Stromal cell of bone marrow (primary cell): ENCODE data around the gene CAP2.
A peak's percentile ranks its signal among the peaks of the same experiment; 100 is the strongest.
"Not testable (repeated sequence)": the region's sequence is repeated elsewhere in the genome, so short reads cannot be mapped to it uniquely, and the experiment has no call there.

Experiments
- DNase-seq: peaks from one replicate; pipeline ENCODE4 v3.0.0-alpha.2; 2012; ENCODE audit warnings: low read depth

Gene CAP2

DNA sequence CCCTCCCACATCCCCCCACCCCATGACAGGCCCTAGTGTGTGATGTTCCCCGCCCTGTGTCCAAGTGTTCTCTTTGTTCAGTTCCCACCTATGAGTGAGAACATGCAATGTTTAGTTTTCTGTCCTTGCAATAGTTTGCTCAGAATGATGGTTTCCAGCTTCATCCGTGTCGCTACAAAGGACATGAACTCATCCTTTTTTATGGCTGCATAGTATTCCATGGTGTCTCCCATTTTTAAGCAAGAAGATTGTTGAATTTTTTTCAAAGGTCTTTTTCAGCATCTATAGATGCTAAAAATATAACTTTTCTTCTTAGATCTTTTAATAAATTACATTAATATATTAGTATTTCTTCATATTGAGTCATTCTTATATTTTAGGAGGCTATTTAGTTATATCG, 47.4 kb downstream of the CAP2 start:
- not testable (repeated sequence) for DNase-seq

DNA sequence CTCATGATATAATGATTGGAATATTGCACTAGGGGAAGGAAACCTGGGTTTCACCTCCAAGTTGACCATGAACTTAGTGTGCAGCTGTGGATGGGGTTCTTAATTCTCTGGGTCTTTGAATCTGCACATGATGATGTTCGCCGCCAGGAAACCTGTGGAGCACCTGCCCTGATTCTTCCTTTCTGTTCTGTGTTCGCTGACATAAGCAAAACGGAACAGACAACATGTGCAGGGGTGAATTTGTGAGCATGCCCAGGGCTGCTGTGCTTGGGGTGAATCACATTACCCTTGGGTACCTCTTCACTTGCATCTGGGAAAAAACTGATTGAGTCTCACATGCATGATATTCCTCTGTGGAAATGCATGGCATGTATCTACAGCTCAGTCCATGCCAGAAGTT, 48.8 kb downstream of the CAP2 start:
- no peak for DNase-seq

DNA sequence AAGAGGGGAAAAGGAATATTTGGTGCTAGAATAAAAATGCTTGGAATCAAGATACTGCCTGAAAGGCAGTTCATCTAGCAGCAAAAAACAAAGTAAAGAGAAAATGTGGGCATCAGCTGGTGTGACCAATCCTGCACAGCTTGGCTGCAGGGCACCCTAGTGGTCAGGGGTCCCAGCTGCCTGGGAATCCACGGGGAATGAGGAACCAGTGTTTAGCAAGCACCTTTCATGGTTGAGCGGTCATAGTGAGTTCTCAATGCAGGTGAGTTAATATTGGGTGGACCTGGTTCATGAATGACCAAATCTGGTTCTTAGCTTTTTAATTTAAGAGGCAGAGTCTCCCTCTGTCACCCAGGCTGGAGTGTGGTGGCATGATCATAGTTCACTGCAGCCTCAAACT, 53.3 kb downstream of the CAP2 start:
- DNase-seq: no peak

DNA sequence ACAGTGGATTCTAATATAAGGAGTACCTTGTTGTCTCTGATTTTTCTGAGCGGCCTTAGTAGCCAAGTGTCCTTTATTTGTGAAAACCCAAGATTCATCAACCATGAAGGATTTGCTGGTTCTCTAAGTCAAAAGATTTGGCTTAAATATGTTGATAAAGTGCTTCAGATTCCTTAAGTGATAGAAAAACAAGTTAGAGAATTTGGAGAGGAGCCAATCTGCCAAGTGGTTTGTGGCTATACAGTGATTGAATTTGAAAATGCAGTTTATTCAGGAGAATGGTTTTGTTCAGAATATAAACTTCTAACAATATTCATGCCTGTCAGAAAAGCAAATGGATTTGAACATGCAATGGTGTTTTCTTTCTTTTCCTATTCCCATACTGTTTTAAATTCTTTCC, 54.8 kb downstream of the CAP2 start:
- DNase-seq: no peak

DNA sequence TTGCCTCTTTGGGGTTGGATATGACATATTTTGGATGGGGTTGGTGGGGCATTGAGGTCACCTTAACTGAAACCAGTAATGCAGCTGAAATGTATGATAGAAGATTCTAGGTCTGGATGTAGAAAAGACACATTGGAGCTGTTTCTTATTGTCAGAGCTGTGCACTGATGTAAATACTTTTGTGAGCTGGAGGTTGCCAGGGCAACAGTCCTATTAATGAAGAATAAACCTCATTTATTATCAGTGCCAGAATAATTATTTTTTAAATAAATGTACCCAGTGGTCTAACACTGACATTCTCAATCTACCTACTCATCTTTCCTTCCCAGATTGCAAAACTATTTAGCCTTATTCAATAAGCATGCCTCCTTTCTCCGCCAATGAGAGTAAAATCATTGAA, 57.0 kb downstream of the CAP2 start:
- no peak for DNase-seq

DNA sequence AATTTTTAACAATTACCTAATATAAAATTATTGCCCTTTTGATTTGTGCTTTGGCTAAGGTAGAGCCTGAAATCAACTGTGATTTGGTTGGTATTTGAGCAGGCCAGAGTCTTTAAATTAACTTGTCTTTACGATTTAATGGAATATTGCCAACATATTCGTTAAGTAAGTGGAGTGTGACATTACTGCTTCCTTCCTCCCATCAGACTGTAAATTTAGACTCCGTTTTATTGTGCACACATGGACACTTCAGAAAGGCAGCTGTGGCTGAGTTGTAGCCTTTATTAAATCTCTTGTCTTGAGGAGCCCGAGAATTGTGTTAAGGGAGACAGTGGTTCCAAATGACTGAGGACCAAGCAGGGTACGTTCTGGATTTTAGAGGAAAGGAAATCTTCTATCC, 57.4 kb downstream of the CAP2 start:
- DNase-seq: no peak

DNA sequence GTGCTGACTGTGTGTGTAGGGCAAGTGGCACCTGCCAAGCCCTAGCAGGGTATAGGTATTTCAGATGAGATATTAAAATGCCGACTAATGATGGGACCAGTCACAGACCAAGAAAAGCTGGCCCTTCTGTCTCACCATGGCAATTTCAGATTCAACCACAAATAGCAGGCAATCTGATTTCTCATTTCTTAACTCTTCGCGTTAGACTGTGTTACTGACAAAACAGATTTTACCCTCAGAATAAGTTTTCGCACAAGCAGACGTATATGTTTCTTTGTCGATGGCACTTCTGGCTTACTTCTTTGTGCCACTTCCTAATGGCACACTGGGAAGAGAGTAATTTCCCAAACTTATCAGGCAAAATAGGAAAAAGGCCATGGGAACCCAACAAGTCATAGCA, 58.7 kb downstream of the CAP2 start:
- no peak for DNase-seq

DNA sequence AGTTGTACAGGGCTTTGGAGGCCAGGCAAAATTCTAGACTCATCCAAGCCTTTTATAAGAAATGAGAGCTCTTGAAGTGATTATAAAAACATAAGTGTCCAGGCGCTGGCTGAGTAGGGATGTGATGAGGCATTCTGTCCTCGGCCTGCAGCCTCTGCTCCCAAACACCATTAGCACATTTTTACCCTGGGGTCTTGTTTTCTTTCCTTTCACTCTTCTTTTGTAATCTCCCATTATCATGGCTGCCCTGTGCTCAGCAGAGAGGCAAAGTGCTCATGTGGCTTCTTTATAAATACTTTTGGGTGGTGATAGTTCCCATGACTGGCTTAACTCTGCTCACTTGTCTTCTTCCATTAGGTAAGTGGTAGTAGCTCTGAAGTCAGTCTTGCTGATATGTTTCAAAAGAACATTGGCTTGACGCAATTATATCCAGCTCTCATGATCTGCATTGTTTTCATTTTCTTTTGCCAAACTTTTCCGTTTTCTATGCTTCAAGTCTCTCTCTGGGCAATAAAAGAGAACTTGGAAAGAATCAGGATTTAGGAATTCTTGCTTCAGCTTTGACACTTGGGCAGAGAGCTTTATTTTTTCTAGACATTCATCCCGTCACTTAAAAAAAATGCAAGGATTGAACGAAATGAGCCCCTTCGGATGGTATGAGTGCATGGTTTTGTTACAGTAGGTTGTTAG, 61.1 kb downstream of the CAP2 start:
- DNase-seq: no peak

DNA sequence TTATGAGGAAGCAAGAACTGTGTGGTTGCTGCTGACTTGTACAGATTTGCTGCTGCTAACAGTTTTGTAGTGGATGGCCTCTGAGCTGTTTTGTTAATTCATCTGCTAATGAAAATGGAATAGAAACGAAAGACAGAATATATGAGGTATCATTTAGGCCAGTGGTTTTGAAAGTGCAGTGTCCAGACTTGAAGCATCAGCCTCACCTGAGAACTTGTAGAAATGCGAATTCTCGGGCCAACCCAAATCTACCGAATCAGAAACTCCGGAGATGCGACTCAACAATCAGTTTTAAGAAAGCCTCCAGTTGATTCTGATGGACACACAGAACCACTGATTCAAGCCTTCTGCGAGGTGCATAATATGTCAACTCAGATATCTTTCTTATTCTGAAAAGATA, 62.5 kb downstream of the CAP2 start:
- DNase-seq: no peak

DNA sequence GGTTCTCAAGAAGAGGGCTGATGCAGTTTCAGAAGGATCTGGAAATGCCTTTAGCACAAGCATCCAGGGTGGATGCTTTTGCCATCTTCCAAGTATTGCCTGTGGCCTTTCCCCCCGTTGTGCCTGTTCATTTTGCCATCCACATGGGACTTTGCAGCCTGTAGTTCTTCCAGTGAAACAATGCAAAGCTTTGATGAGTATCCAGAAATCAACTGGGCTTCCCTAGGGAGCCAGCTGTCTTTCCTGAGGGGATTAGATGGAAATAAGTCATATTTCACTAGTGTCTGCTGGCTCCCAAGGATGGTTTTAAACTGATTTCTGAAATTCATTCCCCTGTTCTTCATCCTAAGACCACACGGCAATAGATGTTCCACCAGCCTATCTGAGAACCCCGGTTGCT, 63.3 kb downstream of the CAP2 start:
- DNase-seq: no peak

DNA sequence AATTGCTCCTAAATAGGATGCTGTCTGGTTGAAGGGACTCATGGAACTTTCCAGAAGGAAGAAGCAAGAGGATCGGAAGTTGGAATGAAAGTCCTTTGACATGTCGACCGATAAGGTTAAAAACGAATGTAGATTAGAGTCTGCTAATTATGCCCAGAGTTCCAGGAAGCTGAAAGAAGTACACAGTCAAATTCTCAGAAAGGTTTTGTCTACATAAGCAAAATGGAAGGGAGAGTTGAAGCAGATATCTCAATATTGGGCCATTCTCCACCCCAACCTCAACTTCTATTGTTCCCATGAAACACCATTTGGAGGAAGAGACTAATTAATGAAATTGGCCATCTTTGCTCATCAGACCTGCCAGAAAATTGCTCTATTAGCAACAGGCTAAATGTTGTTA, 64.0 kb downstream of the CAP2 start:
- DNase-seq: no peak

DNA sequence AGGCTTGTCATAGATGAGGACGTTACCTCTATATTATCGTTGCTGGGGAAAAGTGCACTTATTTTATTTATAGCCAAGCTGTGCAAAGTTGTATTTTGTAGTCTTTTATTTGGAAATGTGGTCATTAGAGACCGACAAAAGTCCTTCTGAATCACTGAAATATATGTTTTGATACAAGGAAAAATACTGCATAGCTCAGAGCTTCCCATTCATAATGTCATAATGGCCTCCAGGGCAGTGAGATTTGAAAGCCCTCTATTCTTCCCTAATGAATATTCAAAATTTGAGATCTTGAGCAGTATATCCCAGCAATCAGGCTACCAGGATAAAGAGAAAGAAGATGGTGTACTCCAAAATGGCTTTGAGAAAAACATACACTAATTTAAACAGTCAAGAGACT, 64.6 kb downstream of the CAP2 start:
- DNase-seq: no peak

DNA sequence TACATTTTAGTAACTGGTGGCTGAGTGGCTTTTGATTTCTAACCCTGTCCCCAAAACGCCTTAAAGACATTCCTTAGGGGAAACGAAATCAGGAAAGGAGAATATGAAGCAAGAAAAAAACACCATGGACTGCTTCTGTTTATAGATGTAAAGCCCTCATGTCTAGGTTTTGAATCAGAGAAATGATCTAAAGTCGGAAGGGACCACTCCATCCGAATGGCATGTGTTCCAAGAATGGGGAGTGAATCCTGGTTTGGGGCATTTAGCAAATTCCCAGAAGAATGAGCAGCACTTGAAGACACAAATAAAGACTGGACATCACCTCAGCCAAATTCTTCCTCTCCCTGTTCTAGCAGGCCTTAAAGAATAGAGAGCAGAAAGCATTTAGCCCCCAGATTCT, 65.6 kb downstream of the CAP2 start:
- DNase-seq: no peak

DNA sequence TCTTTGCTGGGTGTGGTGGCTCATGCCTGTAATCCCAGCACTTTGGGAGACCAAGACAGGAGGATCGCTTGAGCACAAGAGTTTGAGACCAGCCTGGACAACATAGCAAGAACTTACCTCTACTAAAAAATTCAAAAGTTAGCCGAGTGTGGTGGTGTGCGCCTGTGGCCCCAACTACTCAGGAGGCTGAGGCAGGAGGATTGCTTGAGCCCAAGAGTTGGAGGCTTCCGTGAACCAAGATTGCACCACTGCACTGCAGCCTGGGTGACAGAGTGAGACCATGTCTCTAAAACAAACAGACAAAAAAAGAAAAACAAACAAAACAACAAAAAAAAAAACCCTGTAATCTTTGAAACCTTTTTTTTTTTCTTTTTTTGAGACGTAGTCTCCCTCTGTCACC, 67.5 kb downstream of the CAP2 start:
- no peak for DNase-seq

DNA sequence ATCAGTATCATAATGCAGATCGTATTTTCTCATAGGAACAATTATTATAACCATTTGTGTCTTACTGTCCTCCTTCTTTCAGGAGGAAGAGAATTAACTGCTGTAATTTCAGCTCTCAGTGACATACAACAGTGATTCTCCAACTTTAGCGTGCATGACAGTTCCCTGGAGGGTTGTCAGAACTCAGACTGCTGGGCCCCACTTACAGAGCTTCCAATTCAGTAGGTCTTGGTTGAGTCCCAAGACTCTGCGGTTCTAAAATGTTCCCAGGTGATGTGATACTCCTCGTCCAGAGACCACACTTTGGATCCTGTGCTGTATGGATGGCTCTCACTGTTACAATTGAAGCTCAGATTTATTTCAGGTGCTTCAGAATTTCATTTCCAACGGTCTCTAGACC, 72.8 kb downstream of the CAP2 start:
- no peak for DNase-seq

DNA sequence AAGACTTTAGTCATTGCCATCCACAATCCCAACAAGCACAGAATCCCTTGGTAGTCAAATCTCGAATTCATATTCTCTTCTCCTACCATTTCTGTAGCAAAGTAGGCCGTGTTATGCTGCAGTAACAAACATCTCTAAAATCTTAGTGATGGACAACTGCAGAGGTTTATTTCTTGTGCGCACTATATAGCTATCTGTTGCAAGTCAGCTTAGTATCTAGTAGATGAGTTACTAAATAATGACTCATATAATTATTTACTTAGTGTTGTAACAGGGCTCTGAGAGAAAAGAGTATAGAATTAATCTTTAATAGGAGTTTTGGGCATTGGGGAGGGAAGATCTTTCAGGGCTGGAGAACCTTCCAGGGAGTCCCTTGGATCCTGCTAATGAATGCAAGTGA, 73.3 kb downstream of the CAP2 start:
- DNase-seq: no peak

DNA sequence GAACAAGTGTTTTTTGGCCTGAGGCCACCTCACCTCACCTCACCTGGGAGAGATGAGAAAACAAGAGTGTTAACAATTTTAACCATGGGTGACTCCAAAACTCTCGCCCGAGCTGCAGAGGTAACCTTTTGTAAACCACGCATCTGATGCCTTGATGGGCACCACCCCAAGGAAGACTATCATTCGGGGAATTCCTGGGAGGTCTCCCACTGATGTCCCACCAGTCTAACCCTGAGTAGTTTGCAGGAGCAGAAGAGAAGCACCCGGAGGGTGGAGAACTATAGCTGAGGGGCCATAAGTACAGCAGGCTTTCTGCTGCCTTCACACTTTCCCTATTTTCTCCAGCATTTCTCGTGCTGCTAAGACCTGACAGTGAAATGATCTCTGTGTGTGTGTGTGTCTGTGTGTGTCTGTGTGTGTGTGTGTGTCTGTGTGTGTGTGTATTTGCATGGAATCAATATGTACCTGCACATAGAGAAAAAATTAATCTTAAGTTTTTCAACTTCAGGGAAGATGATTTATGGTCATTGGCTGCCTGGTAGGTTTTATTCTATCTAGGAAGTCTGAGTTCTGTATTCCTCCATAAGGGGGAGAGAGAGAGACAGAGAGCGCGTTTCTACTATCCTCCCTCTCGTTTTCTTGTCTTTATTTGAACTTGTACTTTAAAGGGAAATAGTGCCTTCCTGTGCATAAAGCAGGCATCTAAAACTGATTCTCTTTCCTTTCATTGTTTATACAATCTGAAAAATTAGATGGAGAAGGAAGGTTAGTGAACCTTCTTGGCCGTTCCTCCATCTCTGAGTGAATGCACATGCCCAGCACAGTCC, 75.8 kb downstream of the CAP2 start:
- DNase-seq: no peak

DNA sequence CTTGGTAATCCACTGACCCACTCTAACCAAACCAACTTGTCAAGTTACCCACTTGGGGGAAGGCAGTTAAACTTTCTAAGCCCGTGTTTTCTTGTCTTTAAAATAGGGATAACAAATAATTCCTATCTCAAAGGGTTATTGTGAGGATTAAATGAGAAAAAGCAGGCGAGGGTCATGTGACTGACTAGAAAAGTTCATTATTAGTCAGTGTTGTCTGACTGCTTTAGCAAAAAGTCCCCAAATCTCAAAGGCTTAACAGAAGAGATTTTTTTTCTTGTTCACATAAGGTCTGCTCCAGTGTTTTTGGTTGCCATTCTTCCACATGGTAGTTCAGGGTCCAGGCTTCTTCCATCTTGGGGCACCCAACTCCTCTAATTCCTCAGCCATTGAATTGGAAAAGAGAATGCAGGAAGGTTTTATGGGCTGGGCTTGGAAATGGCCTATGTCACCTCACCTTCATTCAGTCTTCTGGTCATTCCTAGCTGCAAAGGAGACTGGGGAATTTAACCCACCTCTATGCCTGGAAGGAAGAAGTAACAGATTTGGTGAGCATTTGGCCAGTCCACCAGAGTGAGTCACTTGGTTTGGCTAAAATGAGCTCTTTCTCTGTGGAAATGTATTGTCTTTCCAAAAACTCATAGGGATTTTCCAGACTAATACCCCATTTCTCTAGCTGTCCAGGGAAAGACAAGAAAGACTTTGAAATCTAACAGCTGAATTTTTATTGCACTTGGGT, 77.0 kb downstream of the CAP2 start:
- DNase-seq: no peak

DNA sequence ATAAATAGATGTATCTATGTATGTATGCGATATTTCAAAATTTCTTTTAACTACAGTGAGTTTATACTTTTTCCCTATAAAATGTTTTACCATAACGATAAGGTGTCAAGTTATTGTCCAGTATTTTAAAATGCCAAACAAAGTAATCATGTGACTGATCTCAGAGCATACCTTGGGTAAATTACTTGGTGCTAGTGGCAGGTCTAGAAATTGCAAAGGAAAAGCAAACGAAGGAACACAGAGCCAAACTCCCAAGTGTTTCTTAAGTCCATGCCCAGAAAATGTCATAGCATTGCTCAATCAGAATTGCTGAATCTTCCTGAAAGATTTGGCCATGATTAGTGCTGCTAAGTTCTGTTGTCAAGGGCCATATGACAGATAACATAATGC, 77.5 kb downstream of the CAP2 start:
- peak; percentile 75 for DNase-seq

DNA sequence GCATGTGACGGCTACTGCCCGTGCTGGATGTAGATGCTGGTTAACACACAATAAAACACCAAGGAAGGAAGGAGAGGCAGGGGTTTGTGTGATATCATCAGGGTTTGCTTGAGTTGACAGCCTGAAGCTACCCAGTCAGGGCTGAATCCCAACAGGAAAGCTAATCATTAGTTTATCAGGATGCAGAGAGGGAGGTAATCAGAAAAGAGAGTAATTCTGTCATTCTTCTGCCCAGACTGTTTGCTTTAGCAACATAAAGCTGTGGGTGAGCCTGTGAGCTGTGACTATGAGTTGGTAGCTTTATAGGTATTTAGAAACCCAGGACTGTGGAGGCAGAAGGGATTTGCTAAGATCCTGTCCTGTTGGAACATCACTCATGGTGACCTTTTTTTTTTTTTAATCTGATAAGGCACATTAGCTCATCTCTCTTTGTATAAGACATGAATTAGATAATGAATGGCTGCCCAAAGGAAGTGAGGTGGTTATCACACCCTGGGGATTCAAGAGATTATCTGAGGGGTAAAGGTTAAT, 79.3 kb downstream of the CAP2 start:
- no peak for DNase-seq

DNA sequence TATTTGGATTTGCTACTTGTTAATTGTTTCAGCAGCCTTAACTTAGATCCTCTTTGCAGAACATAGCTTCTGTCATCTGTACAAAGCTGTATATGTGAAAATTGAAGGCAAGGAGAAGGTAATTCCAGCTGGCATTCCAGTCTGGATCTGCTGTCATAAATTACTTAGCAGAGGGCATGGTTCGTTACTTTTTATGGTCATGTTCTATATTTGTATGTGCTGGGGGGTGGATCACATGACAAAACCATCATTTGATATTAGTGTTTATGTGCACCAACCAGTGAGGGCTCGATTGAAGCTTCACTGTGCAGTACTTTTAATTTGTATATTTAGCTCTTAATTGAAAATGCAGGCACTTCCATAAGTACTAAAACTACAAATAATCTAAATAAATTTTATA, 80.2 kb downstream of the CAP2 start:
- no peak for DNase-seq

DNA sequence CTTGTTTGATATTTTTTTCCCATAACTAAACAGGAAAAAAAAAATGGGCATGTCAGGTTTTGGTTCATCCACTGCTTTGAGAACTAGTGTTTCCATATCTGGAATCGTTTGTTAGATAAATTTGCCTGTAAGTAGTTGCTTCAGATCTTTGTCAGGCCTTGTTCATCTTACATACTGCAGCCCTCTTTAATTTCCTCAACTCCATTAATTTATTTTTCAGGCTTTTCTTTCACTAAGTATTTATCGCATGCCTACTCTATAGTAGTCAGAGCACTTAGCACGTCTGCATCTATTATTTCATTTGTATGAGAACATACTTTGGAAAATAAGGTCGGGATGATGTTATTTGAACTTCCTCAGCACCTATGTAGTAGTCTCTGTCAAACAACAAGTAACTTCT, 80.9 kb downstream of the CAP2 start:
- no peak for DNase-seq
